AG04449 (cell line): Measurements from ENCODE around the gene KRTAP11-1.

Experiments
- CTCF ChIA-PET: fragments of 350-600 bp; formaldehyde crosslinking; extraction: SDS; loops from one replicate; lab custom pipeline; 2021; ENCODE audit warnings: antibody characterized with exemption; lab: Yijun Ruan, JAX
- POLR2A ChIA-PET: fragments of 400-600, 350-600 bp; formaldehyde crosslinking; extraction: SDS; loops from one replicate; lab custom pipeline; 2020; ENCODE audit warnings: antibody characterized with exemption, inconsistent platforms; lab: Yijun Ruan, JAX
- DNase-seq: peaks from one replicate; pipeline ENCODE4 v3.0.0-alpha.2; 2010; ENCODE audit warnings: low read depth, low spot score
- H3K4me3 ChIP-seq: 2 replicates; pipeline ENCODE4 v1.5.1; 2011; ENCODE audit warnings: low read depth, mild to moderate bottlenecking, control low read depth, low read length
- TF ChIP-seq, protein P1 (sequence below): IDR thresholded peaks from one replicate; pipeline ENCODE4 v1.5.1; 2011; ENCODE audit warnings: mild to moderate bottlenecking, moderate library complexity, low read length, control low read depth, inconsistent platforms; ENCODE audit not compliant: insufficient read depth; ENCODE audit errors: missing control alignments

The KRTAP11-1 gene

DNA sequence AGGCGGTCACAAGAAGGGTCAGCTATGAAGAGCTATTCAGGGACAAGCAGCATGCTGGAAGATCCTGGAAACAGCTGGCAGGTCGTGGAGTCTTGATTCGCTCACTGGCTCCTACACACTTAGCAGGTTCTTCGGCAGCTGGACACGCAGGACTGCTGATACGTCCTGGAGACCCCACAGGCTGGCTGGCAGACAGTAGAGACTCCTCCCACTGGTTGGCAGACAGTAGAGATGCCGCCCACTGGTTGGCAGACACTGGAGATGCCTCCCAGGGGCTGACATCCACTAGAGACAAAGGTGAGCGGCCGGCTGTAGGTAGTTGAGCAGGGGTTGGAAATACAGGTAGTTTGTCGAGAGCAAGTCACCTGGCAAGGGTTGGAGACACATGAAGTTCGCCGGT is 466 bp downstream of the KRTAP11-1 start:
- H3K4me3 ChIP-seq, result no peak overlapping the region
- POLR2A ChIA-PET, result no interaction called here
- no peak for DNase-seq
- TF ChIP-seq, protein P1, sequence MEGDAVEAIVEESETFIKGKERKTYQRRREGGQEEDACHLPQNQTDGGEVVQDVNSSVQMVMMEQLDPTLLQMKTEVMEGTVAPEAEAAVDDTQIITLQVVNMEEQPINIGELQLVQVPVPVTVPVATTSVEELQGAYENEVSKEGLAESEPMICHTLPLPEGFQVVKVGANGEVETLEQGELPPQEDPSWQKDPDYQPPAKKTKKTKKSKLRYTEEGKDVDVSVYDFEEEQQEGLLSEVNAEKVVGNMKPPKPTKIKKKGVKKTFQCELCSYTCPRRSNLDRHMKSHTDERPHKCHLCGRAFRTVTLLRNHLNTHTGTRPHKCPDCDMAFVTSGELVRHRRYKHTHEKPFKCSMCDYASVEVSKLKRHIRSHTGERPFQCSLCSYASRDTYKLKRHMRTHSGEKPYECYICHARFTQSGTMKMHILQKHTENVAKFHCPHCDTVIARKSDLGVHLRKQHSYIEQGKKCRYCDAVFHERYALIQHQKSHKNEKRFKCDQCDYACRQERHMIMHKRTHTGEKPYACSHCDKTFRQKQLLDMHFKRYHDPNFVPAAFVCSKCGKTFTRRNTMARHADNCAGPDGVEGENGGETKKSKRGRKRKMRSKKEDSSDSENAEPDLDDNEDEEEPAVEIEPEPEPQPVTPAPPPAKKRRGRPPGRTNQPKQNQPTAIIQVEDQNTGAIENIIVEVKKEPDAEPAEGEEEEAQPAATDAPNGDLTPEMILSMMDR, result no peak
- CTCF ChIA-PET, result no interaction called here

DNA sequence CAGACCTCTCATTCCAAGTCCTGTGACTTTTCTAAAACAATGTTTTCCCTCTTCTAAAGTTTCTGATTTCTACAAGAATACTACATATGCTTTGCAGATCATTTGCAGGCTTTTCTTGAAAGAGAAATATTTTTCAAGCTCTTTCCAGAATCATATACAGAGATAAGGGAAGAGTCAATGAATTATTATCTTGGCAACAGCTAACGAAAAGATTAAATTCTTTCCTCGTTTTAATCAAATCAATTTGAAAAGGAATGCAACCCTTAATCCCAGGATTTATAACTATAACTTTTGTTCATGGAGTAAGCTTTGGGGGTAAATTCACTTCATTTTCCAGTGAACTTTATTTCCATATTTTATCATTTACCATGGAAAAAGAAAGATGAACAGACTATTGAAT is 6.9 kb downstream of the KRTAP11-1 start:
- H3K4me3 ChIP-seq, result no peak overlapping the region
- POLR2A ChIA-PET, result no interaction called here
- CTCF ChIA-PET, result no interaction called here
- no peak for DNase-seq
- TF ChIP-seq, protein P1, result no peak

GRCh38 chr21:30847627-30848500 is 33.5 kb downstream of the KRTAP11-1 start:
- TF ChIP-seq, protein P1, result no peak
- ChIA-PET CTCF (no interaction called here), POLR2A (no interaction called here)
- no peak overlapping the region for H3K4me3 ChIP-seq
- DNase-seq, result no peak

DNA sequence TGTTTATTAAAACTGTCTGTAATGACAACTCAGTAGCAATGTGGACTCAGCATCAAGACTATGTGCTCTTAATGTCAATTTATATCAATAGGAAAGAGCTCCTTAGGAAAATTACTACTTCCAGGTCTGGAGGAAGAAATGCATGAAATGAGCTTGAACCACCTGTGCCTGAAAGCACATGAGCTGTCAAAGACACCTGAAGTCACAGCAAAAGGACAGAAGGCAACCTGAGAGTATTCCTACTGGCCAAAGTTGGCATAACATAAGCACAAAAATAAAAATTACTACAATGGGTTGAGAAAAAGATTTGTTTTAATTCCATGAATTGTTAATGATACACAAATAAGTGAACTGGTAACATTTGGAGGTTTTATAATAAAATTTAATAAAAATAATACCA is 38.4 kb downstream of the KRTAP11-1 start:
- ChIA-PET CTCF (no interaction called here), POLR2A (no interaction called here)
- no peak overlapping the region for H3K4me3 ChIP-seq
- no peak for DNase-seq
- TF ChIP-seq, protein P1, result no peak

GRCh38 chr21:30839304-30839703 is 42.1 kb downstream of the KRTAP11-1 start:
- no peak overlapping the region for H3K4me3 ChIP-seq
- no peak for DNase-seq
- ChIA-PET CTCF (interaction anchor here (0.6 kb wide), 1 partner anchor 93 kb away, joined by 3 read pairs; no protein-coding TSS in a partner anchor), POLR2A (no interaction called here)
- TF ChIP-seq, protein P1, result no peak

DNA sequence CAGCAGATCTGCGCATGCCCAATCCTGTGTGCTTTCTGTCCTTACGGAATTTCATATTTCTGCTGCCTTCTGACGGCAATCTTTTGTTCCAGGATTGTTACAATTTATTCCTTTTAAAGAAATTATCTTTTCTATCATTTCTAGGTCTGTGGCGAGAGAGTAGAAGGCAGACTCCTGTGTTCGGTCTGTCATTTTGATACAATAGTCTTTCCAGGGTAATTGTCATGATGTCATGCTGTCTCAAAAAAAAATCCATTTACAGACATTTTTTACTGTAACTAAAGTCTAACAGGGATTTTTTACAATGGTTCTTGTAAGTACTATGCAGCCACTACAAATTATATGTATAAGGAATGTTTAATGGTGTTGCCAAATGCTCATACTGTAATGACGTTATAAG is 42.8 kb downstream of the KRTAP11-1 start:
- H3K4me3 ChIP-seq, result no peak overlapping the region
- TF ChIP-seq, protein P1, result no peak
- ChIA-PET CTCF (no interaction called here), POLR2A (no interaction called here)
- no peak for DNase-seq
